Measurements from ENCODE around the gene ANKLE1. TPM values are rescaled to one million over a fixed set of nuclear protein-coding genes. Genes with fewer than 3 reads are reported as not detected.
A peak's percentile ranks its signal among the peaks of the same experiment; 100 is the strongest.

The ANKLE1 gene
- total and polyA plus RNA-seq, 2 experiments from 2014 or later, result 9.1 to 20.2 TPM

- no peak for DNase-seq (ENCODE audit: low spot score)
- TF ChIP-seq ZNF114 (CRISPR knock-in tag; IDR thresholded peaks at IDR 0.05) (no peak), JUNB (IDR thresholded peaks at IDR 0.05; ENCODE audit: unreplicated experiment) (no peak), EZH2phosphoT487 (IDR thresholded peaks at IDR 0.05; ENCODE audit: unreplicated experiment) (no peak), CREB1 (CRISPR knock-in tag; IDR thresholded peaks at IDR 0.05; ENCODE audit: low read depth) (no peak), REST (IDR thresholded peaks at IDR 0.05; ENCODE audit: unreplicated experiment) (no peak), EZH2 (IDR thresholded peaks at IDR 0.05; ENCODE audit: low read depth, unreplicated experiment) (no peak), POLR2AphosphoS5 (IDR thresholded peaks at IDR 0.05; ENCODE audit: low read depth) (no peak), ZNF331 (CRISPR knock-in tag; IDR thresholded peaks at IDR 0.05; ENCODE audit: low read depth) (no peak), STAT1 (IDR thresholded peaks at IDR 0.05; ENCODE audit: unreplicated experiment) (no peak), NANOG (IDR thresholded peaks at IDR 0.05; ENCODE audit: borderline replicate concordance) (no peak)
- TF ChIP-seq, protein P1, sequence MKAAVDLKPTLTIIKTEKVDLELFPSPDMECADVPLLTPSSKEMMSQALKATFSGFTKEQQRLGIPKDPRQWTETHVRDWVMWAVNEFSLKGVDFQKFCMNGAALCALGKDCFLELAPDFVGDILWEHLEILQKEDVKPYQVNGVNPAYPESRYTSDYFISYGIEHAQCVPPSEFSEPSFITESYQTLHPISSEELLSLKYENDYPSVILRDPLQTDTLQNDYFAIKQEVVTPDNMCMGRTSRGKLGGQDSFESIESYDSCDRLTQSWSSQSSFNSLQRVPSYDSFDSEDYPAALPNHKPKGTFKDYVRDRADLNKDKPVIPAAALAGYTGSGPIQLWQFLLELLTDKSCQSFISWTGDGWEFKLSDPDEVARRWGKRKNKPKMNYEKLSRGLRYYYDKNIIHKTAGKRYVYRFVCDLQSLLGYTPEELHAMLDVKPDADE (IDR thresholded peaks at IDR 0.05), result no peak
- TF ChIP-seq, protein P2, sequence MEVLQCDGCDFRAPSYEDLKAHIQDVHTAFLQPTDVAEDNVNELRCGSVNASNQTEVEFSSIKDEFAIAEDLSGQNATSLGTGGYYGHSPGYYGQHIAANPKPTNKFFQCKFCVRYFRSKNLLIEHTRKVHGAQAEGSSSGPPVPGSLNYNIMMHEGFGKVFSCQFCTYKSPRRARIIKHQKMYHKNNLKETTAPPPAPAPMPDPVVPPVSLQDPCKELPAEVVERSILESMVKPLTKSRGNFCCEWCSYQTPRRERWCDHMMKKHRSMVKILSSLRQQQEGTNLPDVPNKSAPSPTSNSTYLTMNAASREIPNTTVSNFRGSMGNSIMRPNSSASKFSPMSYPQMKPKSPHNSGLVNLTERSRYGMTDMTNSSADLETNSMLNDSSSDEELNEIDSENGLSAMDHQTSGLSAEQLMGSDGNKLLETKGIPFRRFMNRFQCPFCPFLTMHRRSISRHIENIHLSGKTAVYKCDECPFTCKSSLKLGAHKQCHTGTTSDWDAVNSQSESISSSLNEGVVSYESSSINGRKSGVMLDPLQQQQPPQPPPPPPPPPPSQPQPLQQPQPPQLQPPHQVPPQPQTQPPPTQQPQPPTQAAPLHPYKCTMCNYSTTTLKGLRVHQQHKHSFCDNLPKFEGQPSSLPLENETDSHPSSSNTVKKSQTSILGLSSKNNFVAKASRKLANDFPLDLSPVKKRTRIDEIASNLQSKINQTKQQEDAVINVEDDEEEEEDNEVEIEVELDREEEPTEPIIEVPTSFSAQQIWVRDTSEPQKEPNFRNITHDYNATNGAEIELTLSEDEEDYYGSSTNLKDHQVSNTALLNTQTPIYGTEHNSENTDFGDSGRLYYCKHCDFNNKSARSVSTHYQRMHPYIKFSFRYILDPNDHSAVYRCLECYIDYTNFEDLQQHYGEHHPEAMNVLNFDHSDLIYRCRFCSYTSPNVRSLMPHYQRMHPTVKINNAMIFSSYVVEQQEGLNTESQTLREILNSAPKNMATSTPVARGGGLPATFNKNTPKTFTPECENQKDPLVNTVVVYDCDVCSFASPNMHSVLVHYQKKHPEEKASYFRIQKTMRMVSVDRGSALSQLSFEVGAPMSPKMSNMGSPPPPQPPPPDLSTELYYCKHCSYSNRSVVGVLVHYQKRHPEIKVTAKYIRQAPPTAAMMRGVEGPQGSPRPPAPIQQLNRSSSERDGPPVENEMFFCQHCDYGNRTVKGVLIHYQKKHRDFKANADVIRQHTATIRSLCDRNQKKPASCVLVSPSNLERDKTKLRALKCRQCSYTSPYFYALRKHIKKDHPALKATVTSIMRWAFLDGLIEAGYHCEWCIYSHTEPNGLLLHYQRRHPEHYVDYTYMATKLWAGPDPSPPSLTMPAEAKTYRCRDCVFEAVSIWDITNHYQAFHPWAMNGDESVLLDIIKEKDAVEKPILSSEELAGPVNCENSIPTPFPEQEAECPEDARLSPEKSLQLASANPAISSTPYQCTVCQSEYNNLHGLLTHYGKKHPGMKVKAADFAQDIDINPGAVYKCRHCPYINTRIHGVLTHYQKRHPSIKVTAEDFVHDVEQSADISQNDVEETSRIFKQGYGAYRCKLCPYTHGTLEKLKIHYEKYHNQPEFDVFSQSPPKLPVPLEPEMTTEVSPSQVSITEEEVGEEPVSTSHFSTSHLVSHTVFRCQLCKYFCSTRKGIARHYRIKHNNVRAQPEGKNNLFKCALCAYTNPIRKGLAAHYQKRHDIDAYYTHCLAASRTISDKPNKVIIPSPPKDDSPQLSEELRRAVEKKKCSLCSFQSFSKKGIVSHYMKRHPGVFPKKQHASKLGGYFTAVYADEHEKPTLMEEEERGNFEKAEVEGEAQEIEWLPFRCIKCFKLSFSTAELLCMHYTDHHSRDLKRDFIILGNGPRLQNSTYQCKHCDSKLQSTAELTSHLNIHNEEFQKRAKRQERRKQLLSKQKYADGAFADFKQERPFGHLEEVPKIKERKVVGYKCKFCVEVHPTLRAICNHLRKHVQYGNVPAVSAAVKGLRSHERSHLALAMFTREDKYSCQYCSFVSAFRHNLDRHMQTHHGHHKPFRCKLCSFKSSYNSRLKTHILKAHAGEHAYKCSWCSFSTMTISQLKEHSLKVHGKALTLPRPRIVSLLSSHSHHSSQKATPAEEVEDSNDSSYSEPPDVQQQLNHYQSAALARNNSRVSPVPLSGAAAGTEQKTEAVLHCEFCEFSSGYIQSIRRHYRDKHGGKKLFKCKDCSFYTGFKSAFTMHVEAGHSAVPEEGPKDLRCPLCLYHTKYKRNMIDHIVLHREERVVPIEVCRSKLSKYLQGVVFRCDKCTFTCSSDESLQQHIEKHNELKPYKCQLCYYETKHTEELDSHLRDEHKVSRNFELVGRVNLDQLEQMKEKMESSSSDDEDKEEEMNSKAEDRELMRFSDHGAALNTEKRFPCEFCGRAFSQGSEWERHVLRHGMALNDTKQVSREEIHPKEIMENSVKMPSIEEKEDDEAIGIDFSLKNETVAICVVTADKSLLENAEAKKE (CRISPR knock-in tag; IDR thresholded peaks at IDR 0.05), result no peak
- TF ChIP-seq, protein P3, sequence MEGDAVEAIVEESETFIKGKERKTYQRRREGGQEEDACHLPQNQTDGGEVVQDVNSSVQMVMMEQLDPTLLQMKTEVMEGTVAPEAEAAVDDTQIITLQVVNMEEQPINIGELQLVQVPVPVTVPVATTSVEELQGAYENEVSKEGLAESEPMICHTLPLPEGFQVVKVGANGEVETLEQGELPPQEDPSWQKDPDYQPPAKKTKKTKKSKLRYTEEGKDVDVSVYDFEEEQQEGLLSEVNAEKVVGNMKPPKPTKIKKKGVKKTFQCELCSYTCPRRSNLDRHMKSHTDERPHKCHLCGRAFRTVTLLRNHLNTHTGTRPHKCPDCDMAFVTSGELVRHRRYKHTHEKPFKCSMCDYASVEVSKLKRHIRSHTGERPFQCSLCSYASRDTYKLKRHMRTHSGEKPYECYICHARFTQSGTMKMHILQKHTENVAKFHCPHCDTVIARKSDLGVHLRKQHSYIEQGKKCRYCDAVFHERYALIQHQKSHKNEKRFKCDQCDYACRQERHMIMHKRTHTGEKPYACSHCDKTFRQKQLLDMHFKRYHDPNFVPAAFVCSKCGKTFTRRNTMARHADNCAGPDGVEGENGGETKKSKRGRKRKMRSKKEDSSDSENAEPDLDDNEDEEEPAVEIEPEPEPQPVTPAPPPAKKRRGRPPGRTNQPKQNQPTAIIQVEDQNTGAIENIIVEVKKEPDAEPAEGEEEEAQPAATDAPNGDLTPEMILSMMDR (conservative IDR thresholded peaks at IDR 0.05; ENCODE audit: low read depth in 2 of 2), result no peak
- Mint-ChIP-seq H3K9me3 (no peaks in the 10 kb centered on the region; the same call in 2 of the 3 replicates), H3K36me3 (ENCODE audit: low read depth) (peaks cover 32% of the 10 kb centered on the region), H3K27me3 (ENCODE audit: insufficient read depth, low read depth, poor library complexity) (peaks cover 22% of the 10 kb centered on the region), H3K27ac (no peak overlapping the region), H3K4me1 (peaks cover 20% of the 10 kb centered on the region), H3K4me3 (no peak overlapping the region; the same call in 2 of the 3 replicates)
- no peaks in the 10 kb centered on the region for H3K79me2 ChIP-seq (replicated peaks; ENCODE audit: insufficient read depth)
- peaks cover 25% of the 10 kb centered on the region for H3K4me1 ChIP-seq (ENCODE audit: insufficient read depth)
- no peaks in the 10 kb centered on the region; the same call in 1 of the 2 replicates for H4K20me1 ChIP-seq (replicated peaks; ENCODE audit: insufficient read depth)
- H3F3A ChIP-seq (replicated peaks; ENCODE audit: low read depth), result peaks cover 33% of the 10 kb centered on the region
- 0 out of 2 replicates have a peak overlapping the region, but pooled peaks have one; percentile 88 for H3K27ac ChIP-seq (ENCODE audit: low read depth)
- H3K27me3 ChIP-seq (ENCODE audit: insufficient read depth), result no peaks in the 10 kb centered on the region
- peak overlapping the region; percentile 51 for H3K4me2 ChIP-seq
- no peak overlapping the region for H2AFZ ChIP-seq
- peak overlapping the region; percentile 32; the same call in 1 of the 2 replicates for H3K4me3 ChIP-seq
- peaks cover 5% of the 10 kb centered on the region; the same call in 1 of the 2 replicates for H3K36me3 ChIP-seq (ENCODE audit: insufficient read depth)
- H3K9me2 ChIP-seq (ENCODE audit: insufficient read depth), result no peaks in the 10 kb centered on the region
- ATAC-seq, result no peak
Measured at GRCh38 chr19:17323300-17323963, 41.7 kb downstream of the ANKLE1 start.

Measured in GM23338 (cell line).